Activated gamma-delta T cell (primary cell): ENCODE measurements around the gene VTI1A.
"Not testable (repeated sequence)": the region's sequence is repeated elsewhere in the genome, so short reads cannot be mapped to it uniquely, and the experiment has no call there.

Source experiments
- DNase-seq: peaks from one replicate; lab custom pipeline; 2025; lab: John Stamatoyannopoulos, UW

Gene VTI1A

GRCh38 chr10:112507046-112507445, 60.0 kb downstream of the VTI1A start:
- no peak for DNase-seq

- no peak for DNase-seq
These were observed 61.0 kb downstream of the VTI1A start for GRCh38 chr10:112507988-112508387.

DNA sequence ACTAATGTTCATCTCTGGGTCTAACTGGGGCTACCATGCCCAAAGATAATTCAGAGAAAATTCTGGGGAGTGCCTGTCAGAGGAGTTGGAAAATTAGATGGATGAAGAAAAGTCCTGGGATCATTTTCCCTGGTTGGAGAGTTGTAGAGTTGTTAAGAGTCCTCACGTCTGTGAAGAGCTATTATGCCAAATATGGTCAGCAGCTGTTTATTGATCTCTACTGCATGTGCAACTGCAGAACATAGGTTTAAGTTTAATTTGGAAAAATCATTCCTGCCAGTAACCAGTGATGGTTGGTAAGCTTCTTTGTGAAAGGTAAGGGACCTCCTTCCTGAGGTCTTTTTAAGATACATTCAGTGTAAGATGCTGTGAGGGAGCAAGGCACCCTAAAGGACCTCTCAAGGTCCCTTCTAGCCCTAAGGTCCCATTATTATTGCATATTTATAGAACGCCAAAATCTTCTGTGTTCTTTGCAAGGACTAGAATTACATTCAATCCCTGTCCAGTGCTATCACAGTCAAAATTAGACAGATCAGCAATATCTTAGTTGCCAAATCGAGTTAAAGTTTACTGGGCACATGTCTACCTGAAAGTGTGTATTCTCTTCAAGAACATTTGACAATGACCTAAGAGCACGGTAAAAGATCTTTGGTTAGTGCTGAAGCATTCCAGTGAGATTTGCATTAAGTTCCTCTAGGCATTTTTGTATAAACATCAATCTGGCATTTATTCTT, 62.7 kb downstream of the VTI1A start:
- no peak for DNase-seq

DNA sequence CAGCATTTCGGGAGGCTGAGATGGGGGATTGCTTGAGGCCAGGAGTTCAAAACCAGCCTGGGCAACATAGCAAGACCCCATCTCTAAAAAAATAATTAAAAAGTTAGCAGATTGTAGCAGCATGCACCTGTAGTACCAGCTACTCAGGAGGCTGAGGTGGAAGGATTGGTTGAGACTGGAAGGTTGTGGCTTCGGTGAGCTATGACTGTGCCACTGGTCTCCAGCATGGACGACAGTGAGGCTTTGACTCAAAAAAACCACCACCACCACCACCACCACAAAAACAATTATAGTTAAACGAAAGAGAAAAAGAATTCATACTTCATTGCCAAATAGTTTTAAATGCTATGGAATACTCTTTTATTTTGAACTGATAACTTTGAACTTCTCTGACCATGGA, 63.4 kb downstream of the VTI1A start:
- DNase-seq = no peak

DNA sequence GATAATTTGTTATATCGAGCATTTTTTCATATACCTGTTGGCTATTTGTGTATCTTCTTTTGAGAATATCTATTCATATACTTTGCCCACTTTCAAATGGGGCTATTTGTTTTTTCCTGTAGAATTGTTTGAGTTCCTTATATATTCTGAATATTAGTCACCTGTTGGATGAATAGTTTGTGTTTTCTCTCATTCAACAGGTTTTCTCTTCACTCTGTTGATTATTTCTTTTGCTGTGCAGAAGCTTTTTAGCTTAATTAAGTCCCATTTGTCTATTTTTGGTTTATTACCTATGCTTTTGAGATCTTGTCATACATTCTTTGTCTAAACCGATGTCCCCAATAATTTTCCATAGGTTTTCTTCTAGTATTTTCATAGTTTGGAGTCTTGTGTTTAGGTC, 65.3 kb downstream of the VTI1A start:
- DNase-seq = no peak

DNA sequence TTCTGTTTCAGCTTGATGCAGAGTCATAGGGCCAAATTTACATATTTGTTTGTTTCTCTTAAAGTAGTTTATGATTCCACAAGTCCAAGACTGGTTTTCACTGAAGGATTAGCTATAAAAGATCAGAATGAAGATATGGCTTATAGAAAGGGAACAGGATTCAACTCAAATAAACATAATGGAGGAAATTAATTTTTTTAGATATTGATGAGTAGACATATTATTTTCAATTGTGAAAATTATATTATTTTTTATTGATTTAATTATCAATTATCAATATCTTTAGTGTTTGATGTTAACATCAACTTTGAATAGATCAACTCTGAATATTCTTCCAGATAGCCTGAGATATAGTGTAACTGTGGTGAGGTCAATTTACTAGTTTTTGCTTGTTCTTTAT, 68.1 kb downstream of the VTI1A start:
- DNase-seq = no peak

- no peak for DNase-seq
These were observed 68.8 kb downstream of the VTI1A start for GRCh38 chr10:112515852-112516251.

- no peak for DNase-seq
These were observed 70.4 kb downstream of the VTI1A start for GRCh38 chr10:112517451-112517862.

DNA sequence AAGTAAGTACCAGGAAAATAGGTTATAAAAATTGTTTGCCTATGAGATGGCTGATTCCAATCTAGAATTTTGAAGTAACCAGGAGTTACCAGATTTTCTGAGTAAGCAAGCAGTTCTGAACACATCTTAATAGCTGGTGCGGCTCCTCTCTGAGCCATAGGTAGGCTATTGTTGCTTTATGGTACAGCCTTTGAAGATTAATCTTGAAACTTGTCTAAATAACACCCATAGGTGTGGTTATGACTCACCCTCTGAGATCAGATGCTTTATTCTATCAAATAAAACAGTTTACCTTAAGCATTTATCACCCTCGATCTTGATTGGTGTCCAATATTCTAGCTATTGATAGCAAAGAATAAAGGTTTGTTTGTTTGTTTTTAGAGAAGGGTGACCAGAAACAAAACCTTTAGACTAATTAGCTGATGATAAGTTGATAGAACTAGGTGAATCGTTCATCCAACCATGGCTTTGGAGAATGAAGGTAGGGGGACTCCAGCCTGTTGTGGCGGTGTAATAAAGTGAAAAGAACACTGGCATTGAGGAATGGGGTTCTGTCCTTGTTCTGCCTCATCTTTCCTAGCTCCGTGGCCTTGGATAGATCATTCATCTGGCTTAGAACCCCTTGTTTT, 72.2 kb downstream of the VTI1A start:
- DNase-seq = no peak

DNA sequence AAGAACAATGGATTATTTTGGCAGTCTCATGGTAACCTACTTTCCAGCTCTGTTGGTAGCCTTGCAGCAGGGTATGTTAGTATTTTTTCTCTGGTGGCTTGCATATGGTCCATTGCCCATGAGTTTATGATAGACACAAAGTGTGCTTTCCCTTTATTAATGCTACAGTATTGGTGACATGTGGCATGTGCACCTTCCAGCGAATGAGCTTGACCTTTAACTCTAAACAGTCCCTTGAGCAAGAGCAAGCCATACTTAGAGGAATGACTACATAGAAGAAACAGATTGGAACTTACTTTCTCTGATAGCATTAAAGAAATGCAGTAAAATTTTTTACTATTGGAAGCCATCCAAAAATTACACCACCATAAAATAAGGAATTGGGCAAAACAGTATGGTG, 73.9 kb downstream of the VTI1A start:
- no peak for DNase-seq

DNA sequence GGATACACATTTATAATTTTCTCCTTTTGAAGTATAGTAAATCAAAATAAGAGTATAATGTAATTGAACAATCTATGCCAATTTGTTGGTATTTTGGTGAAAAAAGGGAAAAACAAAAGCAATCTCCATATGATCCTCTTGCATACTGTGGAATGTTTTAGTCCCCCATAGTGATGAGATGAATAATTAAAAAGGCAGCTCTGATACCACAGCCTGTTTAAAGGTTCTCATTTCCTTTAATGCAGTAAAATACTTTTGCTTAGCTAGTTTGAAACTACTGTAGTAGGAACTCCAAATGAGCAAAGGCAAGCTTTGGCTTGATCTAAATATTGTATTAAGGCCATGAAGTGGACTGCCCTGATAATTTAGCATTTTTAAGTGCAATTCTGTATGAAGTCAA, 77.6 kb downstream of the VTI1A start:
- DNase-seq = no peak

DNA sequence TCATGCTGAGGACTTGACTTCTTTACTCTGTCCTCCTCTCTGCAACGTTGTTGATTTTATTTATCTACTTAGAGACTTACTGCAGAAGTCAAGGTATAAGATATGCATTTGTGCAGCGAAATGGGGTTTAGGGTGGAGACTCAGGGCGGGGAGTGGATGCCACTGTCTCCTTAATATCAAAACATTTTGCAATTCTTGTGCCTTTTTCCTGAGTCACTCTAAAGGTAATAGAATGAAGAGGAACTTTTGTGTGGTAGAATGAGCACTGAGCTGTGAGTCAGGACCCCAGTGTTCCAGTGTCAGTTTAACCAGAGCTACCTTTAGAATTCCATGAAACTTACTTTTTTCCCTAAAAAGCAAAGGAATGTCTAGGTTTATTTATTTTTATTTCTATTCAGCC, 78.2 kb downstream of the VTI1A start:
- no peak for DNase-seq

- no peak for DNase-seq
These were observed 79.1 kb downstream of the VTI1A start for GRCh38 chr10:112526139-112526538.

DNA sequence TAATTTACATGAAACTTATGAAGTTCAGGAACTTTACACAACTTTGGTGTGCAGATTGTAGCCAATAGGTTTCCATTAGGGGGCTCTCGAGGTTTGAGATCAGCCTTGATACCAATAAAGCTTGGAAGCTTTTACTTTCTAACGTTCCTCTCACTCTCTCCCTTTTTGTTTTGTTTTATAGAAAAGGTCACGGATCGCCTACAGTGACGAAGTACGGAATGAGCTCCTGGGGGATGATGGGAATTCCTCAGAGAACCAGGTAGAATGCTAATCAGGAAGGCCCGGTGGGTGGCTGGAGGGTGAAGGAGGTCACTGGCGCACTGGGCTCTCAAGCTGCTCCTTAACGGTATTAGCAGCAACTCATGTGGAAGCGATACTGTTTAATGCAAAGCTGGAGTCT, 79.9 kb downstream of the VTI1A start:
- DNase-seq = no peak

DNA sequence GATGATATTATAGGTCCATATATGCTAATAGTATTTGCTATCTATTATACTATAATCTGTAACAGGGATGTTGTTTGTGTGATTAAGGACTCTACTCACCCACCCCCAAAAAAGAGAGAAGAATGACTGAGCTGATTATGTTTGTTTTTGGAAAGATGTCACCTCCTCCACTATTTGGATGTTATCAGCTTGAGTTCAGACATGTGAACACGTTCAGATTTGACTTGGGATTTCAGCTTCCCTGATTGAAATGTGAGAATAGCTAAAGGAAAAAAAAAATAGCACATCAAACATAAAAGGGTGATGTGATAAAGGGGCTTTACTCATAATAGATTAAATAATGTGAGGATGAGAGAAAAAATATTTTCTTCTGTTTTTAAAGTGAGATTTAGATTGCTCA, 81.2 kb downstream of the VTI1A start:
- DNase-seq = no peak

DNA sequence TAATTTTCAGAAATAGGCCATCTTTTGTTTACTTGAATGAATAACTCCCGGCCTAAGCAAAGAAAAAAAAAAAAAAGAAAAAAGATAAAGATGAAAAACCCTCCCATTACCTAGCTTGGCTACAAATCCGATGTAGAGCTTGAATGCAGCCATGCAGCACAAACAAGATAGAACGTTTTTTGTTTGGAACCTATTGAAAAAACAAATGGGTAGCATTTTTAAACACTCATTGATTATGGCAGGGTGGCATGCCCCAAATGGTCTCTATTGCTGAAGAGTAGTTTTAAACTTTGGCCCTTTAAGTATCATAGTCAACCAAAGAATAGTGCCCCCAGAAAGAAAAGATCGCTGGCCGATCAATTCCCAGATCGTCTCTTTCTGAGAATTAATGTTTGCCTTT, 84.4 kb downstream of the VTI1A start:
- DNase-seq = no peak

DNA sequence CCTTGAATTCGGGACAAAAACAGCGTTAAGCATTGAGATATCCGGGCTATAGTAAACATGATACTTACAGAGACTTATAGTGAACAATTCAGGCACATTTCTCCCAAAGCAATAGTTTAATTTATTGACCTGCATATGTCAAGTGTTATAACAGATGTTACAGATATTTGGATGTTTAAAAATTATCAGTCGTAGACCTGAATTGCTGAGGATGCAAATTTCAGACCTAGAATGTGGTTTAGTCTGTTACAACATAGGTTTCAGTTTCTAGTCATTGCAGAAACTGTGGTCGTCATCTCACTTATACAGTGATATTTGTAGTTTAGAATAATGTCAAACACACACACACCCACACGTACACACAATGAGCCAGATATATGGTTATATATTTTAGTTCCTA, 85.2 kb downstream of the VTI1A start:
- DNase-seq = no peak

DNA sequence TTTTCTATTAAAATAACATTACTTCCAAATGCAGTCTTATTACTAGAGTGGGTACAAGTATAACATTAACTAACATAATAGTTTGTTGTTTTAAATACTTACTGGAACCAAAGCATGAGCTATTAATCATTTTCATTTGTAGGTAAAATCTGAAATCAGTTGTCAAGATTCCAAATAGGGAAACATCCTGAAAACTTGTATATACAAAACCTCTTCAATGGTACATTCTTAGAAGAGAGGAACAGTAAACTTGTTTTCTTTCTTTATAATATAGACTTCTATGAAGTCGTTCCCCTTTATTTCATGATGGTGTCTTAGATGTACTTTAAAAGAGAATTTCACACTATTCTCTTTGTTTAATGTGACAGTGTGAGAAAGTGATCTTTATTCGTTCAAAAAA, 85.9 kb downstream of the VTI1A start:
- no peak for DNase-seq

GRCh38 chr10:112533916-112534315, 86.9 kb downstream of the VTI1A start:
- DNase-seq = no peak

DNA sequence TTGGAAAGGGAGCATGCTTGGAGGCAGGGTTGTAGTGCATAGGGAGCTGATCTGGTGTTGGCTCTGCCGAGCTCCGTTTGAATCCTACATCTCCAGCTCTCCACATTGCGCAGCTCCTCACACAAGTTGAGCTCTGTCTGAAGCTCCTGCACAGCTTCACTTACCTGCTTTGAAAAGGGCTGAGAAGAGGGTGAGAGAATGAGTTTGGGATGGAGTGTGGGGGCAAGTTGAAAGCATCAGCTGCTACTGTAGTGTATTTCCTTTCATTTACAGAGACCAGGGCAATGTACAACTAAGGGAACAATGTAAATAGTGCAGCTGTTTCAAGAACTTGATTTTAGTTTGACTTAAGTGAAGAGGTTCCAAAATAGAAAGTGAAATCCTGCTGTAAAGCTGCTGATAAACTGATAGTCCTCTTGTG, 88.5 kb downstream of the VTI1A start:
- DNase-seq = no peak

DNA sequence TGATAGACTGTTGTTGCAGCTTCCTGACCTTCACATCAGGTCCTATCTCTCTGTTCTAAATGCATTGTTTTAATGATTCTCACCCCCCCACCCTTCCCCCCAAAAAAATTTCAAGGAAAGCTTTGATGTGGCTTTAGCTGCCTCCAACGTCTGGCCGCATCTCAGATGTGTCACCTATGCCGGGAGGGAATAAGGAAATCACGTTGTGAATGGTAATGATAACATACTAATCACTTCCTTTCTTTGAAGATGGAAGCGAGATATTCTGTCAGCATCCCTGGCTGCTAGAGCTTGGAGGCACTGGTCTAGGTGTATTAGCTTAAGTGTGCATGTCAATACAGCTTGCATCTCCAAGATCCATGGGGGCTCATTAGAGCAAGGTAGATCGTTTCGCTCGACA, 89.6 kb downstream of the VTI1A start:
- DNase-seq = no peak

GRCh38 chr10:112538168-112538567, 91.2 kb downstream of the VTI1A start:
- no peak for DNase-seq

- DNase-seq = no peak
These were observed 92.3 kb downstream of the VTI1A start for GRCh38 chr10:112539340-112539739.

DNA sequence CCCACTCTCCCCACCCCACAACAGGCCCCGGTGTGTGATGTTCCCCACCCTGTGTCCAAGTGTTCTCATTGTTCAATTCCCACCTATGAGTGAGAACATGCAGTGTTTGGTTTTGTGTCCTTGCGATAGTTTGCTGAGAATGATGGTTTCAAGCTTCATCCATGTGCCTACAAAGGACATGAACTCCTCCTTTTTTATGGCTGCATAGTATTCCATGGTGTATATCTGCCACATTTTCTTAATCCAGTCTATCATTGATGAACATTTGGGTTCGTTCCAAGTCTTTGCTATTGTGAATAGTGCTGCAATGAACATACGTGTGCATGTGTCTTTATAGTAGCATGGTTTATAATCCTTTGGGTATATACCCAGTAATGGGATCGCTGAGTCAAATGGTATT, 95.8 kb downstream of the VTI1A start:
- not testable (repeated sequence) for DNase-seq
